Activated B cell treated with CpG ODN at 0.5 μM for 24 hours (primary cell): ENCODE measurements around the gene HCK. TPM values are rescaled to one million over a fixed set of nuclear protein-coding genes. Genes with fewer than 3 reads are reported as not detected.

Experiments
- ATAC-seq: fragments of 200-7000 bp; cut with Tn5 transposase; one replicate; pipeline ENCODE4 v1.10.0; 2021; ENCODE audit warnings: low read depth, mild to moderate bottlenecking, moderate library complexity
- CTCF ChIA-PET: fragments of 350-600 bp; sonication (Branson Sonifier 250); formaldehyde crosslinking; loops from one replicate; lab custom pipeline; 2021; ENCODE audit warnings: antibody characterized with exemption; lab: Charles Lee
- POLR2A ChIA-PET: fragments of 350-600 bp; sonication (Branson Sonifier 250); formaldehyde crosslinking; loops from one replicate; lab custom pipeline; 2021; ENCODE audit warnings: antibody characterized with exemption; lab: Charles Lee
- DNase-seq: peaks from one replicate; pipeline ENCODE4 v3.0.0; 2022
- H3K27ac Mint-ChIP-seq: one replicate; pipeline ENCODE4 v1.8.0; 2020; ENCODE audit warnings: mixed read lengths
- H3K27me3 Mint-ChIP-seq: one replicate; pipeline ENCODE4 v1.8.0; 2021; ENCODE audit warnings: mixed read lengths
- H3K36me3 Mint-ChIP-seq: one replicate; pipeline ENCODE4 v1.8.0; 2021; ENCODE audit warnings: low read depth, mixed read lengths
- H3K4me1 Mint-ChIP-seq: one replicate; pipeline ENCODE4 v1.8.0; 2021; ENCODE audit warnings: mixed read lengths
- H3K4me3 Mint-ChIP-seq: one replicate; pipeline ENCODE4 v1.8.0; 2020; ENCODE audit warnings: mild to moderate bottlenecking, mixed read lengths
- H3K9me3 Mint-ChIP-seq: one replicate; pipeline ENCODE4 v1.8.0; 2020; ENCODE audit warnings: mixed read lengths
- intact Hi-C: fragments of 100-400 bp; cut with micrococcal nuclease; formaldehyde crosslinking; loops from one replicate; pipeline ENCODE4 v1.15.1; 2024
- total RNA-seq: library from RNA; stranded (reverse); gene quantifications from 2 replicates; pipeline ENCODE4 v1.2.3, GENCODE V29; 2022
- TF ChIP-seq, protein P1 (sequence below): fragments of 200-600 bp; IDR thresholded peaks from one replicate; pipeline ENCODE4 v1.8.0; 2022; ENCODE audit warnings: antibody characterized with exemption, mild to moderate bottlenecking

Gene HCK
- 183 TPM in 2 replicates for total RNA-seq

GRCh38 chr20:32052090-32052777 lies at the start of gene HCK:
Gene HCK (plus strand): TSS chr20:32052242.
- CTCF ChIA-PET = interaction anchor here (1.3 to 2.3 kb wide), 6 partner anchors 10 to 39 kb away, joined by 3 to 20 read pairs (median 5); no protein-coding TSS in a partner anchor
- Mint-ChIP-seq H3K4me3 (peak within 1 kb of the TSS; percentile 93), H3K36me3 (peaks cover 35% of the 10 kb centered on the region), H3K4me1 (peaks cover 54% of the 10 kb centered on the region), H3K27ac (peak within 1 kb of the TSS; percentile 93), H3K9me3 (no peaks in the 10 kb centered on the region), H3K27me3 (no peaks in the 10 kb centered on the region)
- DNase-seq (peak; percentile 46), ATAC-seq (peak; percentile 54)
- TF ChIP-seq, protein P1, sequence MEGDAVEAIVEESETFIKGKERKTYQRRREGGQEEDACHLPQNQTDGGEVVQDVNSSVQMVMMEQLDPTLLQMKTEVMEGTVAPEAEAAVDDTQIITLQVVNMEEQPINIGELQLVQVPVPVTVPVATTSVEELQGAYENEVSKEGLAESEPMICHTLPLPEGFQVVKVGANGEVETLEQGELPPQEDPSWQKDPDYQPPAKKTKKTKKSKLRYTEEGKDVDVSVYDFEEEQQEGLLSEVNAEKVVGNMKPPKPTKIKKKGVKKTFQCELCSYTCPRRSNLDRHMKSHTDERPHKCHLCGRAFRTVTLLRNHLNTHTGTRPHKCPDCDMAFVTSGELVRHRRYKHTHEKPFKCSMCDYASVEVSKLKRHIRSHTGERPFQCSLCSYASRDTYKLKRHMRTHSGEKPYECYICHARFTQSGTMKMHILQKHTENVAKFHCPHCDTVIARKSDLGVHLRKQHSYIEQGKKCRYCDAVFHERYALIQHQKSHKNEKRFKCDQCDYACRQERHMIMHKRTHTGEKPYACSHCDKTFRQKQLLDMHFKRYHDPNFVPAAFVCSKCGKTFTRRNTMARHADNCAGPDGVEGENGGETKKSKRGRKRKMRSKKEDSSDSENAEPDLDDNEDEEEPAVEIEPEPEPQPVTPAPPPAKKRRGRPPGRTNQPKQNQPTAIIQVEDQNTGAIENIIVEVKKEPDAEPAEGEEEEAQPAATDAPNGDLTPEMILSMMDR = no peak
- intact Hi-C loops = loop anchor here (1.0 to 5.0 kb wide), 5 partner anchors 10 to 305 kb away; partner anchors contain the start of genes ASXL1, PLAGL2 and POFUT1
- POLR2A ChIA-PET = interaction anchor here (0.7 to 14.4 kb wide), 12 partner anchors 11 to 306 kb away, joined by 3 to 453 read pairs (median 6); partner anchors contain the start of gene TM9SF4

DNA sequence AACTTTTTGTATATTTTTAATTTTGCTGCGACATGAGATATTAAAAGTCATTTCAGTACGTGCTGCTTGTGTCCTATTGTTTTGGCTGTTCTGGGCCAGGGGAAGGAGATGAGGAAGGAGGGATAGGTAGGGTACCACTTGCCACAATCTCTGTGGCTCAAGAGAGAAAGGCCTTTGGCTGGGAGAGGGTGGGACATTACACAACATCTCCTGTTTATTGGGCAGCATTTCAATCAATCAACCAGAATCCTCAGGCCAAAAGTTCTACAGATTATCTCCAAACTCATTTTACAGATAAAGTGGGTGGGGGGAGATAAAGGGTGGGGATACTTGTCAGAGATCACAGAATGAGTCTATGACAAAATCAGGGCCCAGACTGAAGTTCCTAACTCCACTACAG lies 48.7 kb upstream of the HCK start:
- TF ChIP-seq, protein P1 = no peak
- DNase-seq = no peak
- POLR2A ChIA-PET = no interaction called here
- no peaks in the 10 kb centered on the region for H3K9me3 Mint-ChIP-seq
- no peaks in the 10 kb centered on the region for H3K36me3 Mint-ChIP-seq
- H3K27ac Mint-ChIP-seq = no peak overlapping the region
- no peak overlapping the region for H3K4me3 Mint-ChIP-seq
- CTCF ChIA-PET = no interaction called here
- no peaks in the 10 kb centered on the region for H3K4me1 Mint-ChIP-seq
- H3K27me3 Mint-ChIP-seq = peaks cover 13% of the 10 kb centered on the region
- intact Hi-C loops = no loop called here
- ATAC-seq = no peak

GRCh38 chr20:32004963-32005362 lies 47.1 kb upstream of the HCK start:
- intact Hi-C loops = no loop called here
- Mint-ChIP-seq H3K9me3 (no peaks in the 10 kb centered on the region), H3K27ac (no peak overlapping the region), H3K36me3 (no peaks in the 10 kb centered on the region), H3K4me3 (no peak overlapping the region), H3K27me3 (peaks cover 19% of the 10 kb centered on the region), H3K4me1 (no peaks in the 10 kb centered on the region)
- no peak for DNase-seq
- POLR2A ChIA-PET = no interaction called here
- CTCF ChIA-PET = no interaction called here
- TF ChIP-seq, protein P1 = no peak
- ATAC-seq = peak; percentile 25

- TF ChIP-seq, protein P1 = no peak
- ATAC-seq (no peak), DNase-seq (no peak)
- intact Hi-C loops = no loop called here
- Mint-ChIP-seq H3K4me3 (no peak overlapping the region), H3K36me3 (no peaks in the 10 kb centered on the region), H3K27ac (no peak overlapping the region), H3K4me1 (no peaks in the 10 kb centered on the region), H3K9me3 (no peaks in the 10 kb centered on the region), H3K27me3 (peaks cover 22% of the 10 kb centered on the region)
- POLR2A ChIA-PET = interaction anchor here (0.6 kb wide), 1 partner anchor 77 kb away, joined by 6 read pairs; no protein-coding TSS in a partner anchor
- CTCF ChIA-PET = no interaction called here
These were observed 46.0 kb upstream of the HCK start for GRCh38 chr20:32006053-32006452.
